Peyer's patch (tissue), 4 donors: ENCODE data around the gene KDM1A. TPM values are rescaled to one million over a fixed set of nuclear protein-coding genes. Genes with fewer than 3 reads are reported as not detected.

ENCODE experiments used
- DNase-seq, 3 donors: peaks; one replicate each; pipeline ENCODE4 v3.0.0-alpha.2; 2017 to 2019
- H3K27ac ChIP-seq, 4 donors: fragments of 200-600 bp; sonication (generic); one replicate each; pipeline ENCODE4 v1.5.1; 2016 to 2019
- H3K27me3 ChIP-seq, 2 donors: fragments of 200-600 bp; sonication (generic); one replicate each; pipeline ENCODE4 v1.5.1; 2019
- H3K36me3 ChIP-seq, 3 donors: fragments of 200-600 bp; sonication (generic); one replicate each; pipeline ENCODE4 v1.5.1; 2016 to 2019
- H3K4me1 ChIP-seq, 4 donors: fragments of 200-600 bp; sonication (generic); one replicate each; pipeline ENCODE4 v1.5.1; 2016 to 2019
- H3K4me3 ChIP-seq, 4 donors: fragments of 200-600 bp; sonication (generic); 1 replicate in 3 of 4; 2 replicates in 1 of 4; pipeline ENCODE4 v1.5.1; 2016 to 2019; ENCODE audit warnings: mild to moderate bottlenecking in 1 of 4
- H3K9me3 ChIP-seq, 4 donors: fragments of 200-600 bp; sonication (generic); one replicate each; pipeline ENCODE4 v1.5.1; 2016 to 2019; ENCODE audit warnings: mild to moderate bottlenecking in 1 of 4
- POLR2A ChIP-seq, 2 donors: fragments of 450-650 bp; IDR thresholded peaks; one replicate each; pipeline ENCODE4 v1.5.1; 2017; ENCODE audit warnings: antibody characterized with exemption in 2 of 2, mild to moderate bottlenecking in 2 of 2, moderate library complexity in 2 of 2
- total RNA-seq, 4 donors: library from RNA; depleted of rRNA; stranded (reverse); fragments of >200 nt; gene quantifications; one replicate each; pipeline ENCODE4 v1.1.0, GENCODE V29; 2016
- TF ChIP-seq, protein P1 (sequence below), 6 experiments: fragments of 450-650 bp in 4 of 6; fragments of 200-600 bp in 2 of 6; sonication (generic) in 1 of 6; IDR thresholded peaks; one replicate each; pipeline ENCODE4 v1.5.1; 2017 to 2019; ENCODE audit warnings: antibody characterized with exemption in 6 of 6, mild to moderate bottlenecking in 3 of 6, moderate library complexity in 1 of 6

The KDM1A gene
- total RNA-seq, 4 donors from 2014 or later = 33.5 to 102 (median 40.9) TPM

- H3K27ac ChIP-seq = peak overlapping the region in 2 of 4 donors; percentile 42 to 43
- H3K4me3 ChIP-seq = no peak overlapping the region
- TF ChIP-seq POLR2A (IDR thresholded peaks at IDR 0.05) = no peak
- TF ChIP-seq, protein P1, sequence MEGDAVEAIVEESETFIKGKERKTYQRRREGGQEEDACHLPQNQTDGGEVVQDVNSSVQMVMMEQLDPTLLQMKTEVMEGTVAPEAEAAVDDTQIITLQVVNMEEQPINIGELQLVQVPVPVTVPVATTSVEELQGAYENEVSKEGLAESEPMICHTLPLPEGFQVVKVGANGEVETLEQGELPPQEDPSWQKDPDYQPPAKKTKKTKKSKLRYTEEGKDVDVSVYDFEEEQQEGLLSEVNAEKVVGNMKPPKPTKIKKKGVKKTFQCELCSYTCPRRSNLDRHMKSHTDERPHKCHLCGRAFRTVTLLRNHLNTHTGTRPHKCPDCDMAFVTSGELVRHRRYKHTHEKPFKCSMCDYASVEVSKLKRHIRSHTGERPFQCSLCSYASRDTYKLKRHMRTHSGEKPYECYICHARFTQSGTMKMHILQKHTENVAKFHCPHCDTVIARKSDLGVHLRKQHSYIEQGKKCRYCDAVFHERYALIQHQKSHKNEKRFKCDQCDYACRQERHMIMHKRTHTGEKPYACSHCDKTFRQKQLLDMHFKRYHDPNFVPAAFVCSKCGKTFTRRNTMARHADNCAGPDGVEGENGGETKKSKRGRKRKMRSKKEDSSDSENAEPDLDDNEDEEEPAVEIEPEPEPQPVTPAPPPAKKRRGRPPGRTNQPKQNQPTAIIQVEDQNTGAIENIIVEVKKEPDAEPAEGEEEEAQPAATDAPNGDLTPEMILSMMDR (IDR thresholded peaks at IDR 0.05) = no peak
- peaks cover 0 to 74% (median 5%) of the 10 kb centered on the region in 4 donors for H3K4me1 ChIP-seq
- no peaks in the 10 kb centered on the region for H3K9me3 ChIP-seq
- H3K27me3 ChIP-seq = no peaks in the 10 kb centered on the region
- H3K36me3 ChIP-seq = no peaks in the 10 kb centered on the region
- DNase-seq = no peak
Observed at GRCh38 chr1:23118407-23118806, 99.1 kb downstream of the KDM1A start.

DNA sequence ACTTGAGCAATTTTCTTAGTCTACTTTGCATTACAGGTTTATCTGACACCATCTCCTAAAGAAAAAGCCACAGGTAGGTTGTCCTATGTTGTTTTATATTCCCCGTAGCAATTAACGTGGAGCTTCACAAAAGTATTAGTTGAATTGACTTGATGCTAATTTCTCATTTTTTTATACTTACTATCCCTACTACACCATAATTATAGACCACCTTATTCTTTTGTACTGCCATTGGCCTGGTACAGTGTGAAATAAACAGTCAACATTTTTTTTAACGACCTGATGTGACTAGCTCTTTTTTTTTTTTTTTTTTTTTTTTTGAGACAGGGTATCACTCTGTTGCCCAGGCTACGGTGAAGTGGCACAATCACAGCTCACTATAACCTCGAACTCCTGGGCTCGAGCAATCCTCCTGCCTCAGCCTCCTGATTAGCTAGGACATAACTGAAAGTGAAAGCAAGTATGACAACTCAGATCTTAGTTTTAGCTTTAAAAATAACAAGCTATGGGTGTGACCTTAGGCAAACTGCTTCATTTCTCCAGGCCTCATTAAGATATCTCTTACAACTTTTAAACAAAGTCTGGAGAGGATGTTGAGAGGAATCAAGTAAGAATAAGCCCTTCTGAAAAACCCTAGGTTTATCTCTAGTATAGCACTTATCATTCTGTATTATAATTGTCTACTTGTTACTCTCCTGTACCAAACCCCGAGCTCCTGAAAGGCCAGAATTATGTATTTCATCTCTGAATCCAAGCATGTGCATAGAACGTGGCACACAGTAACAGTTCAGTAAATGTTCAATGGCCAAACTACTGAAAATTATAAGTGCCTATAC, 99.9 kb downstream of the KDM1A start:
- Histone ChIP-seq H3K4me1 (peaks cover 0 to 78% (median 5%) of the 10 kb centered on the region in 4 donors), H3K36me3 (no peaks in the 10 kb centered on the region), H3K9me3 (no peaks in the 10 kb centered on the region), H3K27me3 (no peaks in the 10 kb centered on the region), H3K27ac (peak overlapping the region in 3 of 4 donors; percentile 29 to 69 (median 42)), H3K4me3 (peak overlapping the region in 1 of 4 donors; percentile 32)
- DNase-seq = no peak
- TF ChIP-seq, protein P1 (IDR thresholded peaks at IDR 0.05) = no peak
- no peak for TF ChIP-seq POLR2A (IDR thresholded peaks at IDR 0.05)

DNA sequence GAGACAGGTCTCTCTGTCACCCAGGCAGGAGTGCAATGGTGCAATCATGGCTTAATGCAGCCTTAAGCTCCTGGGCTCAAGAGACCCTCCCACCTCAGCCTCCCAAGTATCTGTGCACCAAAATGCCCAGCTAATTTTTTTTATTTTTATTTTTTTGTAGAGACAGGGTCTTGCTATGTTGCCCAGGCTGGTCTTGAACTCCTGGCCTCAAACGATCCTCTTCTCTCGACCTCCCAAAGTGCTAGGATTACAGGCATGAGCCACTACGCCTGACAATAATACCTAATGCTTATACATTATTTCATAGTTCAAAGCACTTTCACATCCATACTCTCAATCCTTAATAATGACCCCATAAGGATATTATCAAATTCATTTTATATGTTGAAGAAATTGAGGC, 101.1 kb downstream of the KDM1A start:
- no peaks in the 10 kb centered on the region for H3K36me3 ChIP-seq
- H3K27ac ChIP-seq = no peak overlapping the region

DNA sequence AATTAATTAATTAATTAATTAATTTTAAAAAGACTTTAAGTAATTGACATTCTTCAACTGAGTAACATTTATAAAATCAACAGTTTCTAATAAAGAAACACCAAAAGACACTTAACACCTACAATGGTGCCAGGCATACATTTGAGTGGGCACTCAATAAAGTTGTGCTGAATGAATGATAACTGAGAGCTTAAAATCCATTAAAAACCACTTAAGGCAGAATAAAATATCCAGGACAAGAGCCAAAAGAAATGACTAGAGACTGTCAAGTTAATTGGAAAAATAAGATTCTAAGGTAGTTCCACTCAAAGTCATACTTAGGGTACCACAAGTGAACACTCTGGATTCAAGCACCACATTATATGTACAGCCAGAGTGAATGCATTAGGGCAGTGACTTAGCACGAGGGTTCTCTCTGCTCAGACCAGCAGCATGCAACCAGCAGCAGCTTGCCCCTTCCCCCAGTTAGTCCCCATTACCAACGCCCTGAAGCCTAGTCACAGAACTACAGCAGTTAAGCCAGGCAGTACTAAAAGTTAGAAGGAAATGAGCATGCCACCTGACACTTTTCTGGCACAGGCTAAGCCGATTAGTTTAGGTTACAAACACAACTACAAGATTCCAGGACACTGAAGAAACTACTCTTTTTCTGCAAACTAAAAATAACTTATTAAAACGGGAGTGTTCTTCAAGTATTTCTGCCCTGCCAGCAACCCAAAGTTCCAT, 102.9 kb downstream of the KDM1A start:
- DNase-seq = no peak
- Histone ChIP-seq H3K27ac (peak overlapping the region in 3 of 4 donors; percentile 18 to 46 (median 24)), H3K4me3 (no peak overlapping the region), H3K4me1 (peaks cover 0 to 68% (median 5%) of the 10 kb centered on the region in 4 donors), H3K27me3 (no peaks in the 10 kb centered on the region), H3K36me3 (no peaks in the 10 kb centered on the region), H3K9me3 (no peaks in the 10 kb centered on the region)
- TF ChIP-seq POLR2A (IDR thresholded peaks at IDR 0.05) = no peak
- TF ChIP-seq, protein P1 (IDR thresholded peaks at IDR 0.05) = no peak

More for the DNA sequence above, 101.1 kb downstream of the KDM1A start:
- Histone ChIP-seq H3K27me3 (no peaks in the 10 kb centered on the region), H3K4me3 (no peak overlapping the region), H3K9me3 (no peaks in the 10 kb centered on the region), H3K4me1 (peaks cover 0 to 82% (median 5%) of the 10 kb centered on the region in 4 donors)
- no peak for DNase-seq
- TF ChIP-seq, protein P1 (IDR thresholded peaks at IDR 0.05) = no peak
- TF ChIP-seq POLR2A (IDR thresholded peaks at IDR 0.05) = no peak

DNA sequence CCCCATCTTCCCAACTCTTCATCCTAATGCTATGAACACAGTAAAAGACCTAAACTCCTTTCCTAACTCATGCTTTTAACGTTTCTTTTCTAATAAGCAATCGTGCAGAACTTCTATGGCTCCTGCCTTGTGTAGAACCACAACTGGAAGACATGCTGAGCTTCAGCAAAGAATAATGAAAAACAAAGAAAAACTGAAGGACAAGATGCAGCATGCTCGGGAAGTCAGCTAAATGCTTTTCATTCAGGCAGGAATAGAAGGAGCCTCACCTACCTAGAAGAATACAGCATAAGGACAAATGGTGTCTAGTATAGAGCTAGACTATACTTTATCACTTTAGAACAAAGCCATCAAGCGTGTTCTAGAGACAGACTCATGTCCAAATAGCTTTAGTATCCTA, 103.5 kb downstream of the KDM1A start:
- H3K4me1 ChIP-seq = peaks cover 0 to 62% (median 5%) of the 10 kb centered on the region in 4 donors
- TF ChIP-seq POLR2A (IDR thresholded peaks at IDR 0.05) = no peak
- TF ChIP-seq, protein P1 (IDR thresholded peaks at IDR 0.05) = no peak

More for the DNA sequence above, 103.5 kb downstream of the KDM1A start:
- no peak for DNase-seq
- H3K27ac ChIP-seq = peak overlapping the region; percentile 10 to 46 (median 21)
- H3K36me3 ChIP-seq = no peaks in the 10 kb centered on the region
- H3K27me3 ChIP-seq = no peaks in the 10 kb centered on the region
- no peak overlapping the region for H3K4me3 ChIP-seq
- H3K9me3 ChIP-seq = no peaks in the 10 kb centered on the region
